ENCODE data around the gene LPAR1. TPM values are rescaled to one million over a fixed set of nuclear protein-coding genes. Genes with fewer than 3 reads are reported as not detected.
A peak's percentile ranks its signal among the peaks of the same experiment; 100 is the strongest.

The LPAR1 gene
- total RNA-seq, 1 donor from 2014 or later: 61.5 TPM

- no peak for DNase-seq
Measured at GRCh38 chr9:110951805-110952539, 86.3 kb downstream of the LPAR1 start.

GRCh38 chr9:110950041-110950645, 88.1 kb downstream of the LPAR1 start:
- peak; percentile 61 for DNase-seq

GRCh38 chr9:110949081-110949480, 89.2 kb downstream of the LPAR1 start:
- no peak for DNase-seq

- DNase-seq: no peak
Measured at GRCh38 chr9:110947491-110948044, 90.7 kb downstream of the LPAR1 start.

- no peak for DNase-seq
Measured at GRCh38 chr9:110942522-110942921, 95.7 kb downstream of the LPAR1 start.

GRCh38 chr9:110940951-110941557, 97.2 kb downstream of the LPAR1 start:
- no peak for DNase-seq

GRCh38 chr9:110939573-110939972, 98.7 kb downstream of the LPAR1 start:
- DNase-seq: no peak

- no peak for DNase-seq
Measured at GRCh38 chr9:110939047-110939446, 99.2 kb downstream of the LPAR1 start.

GRCh38 chr9:110938242-110938641, 100.0 kb downstream of the LPAR1 start:
- no peak for DNase-seq

- DNase-seq: peak; percentile 20
Measured at GRCh38 chr9:110936719-110937452, 101.4 kb downstream of the LPAR1 start.

GRCh38 chr9:110936237-110936636, 102.0 kb downstream of the LPAR1 start:
- no peak for DNase-seq

GRCh38 chr9:110935829-110936228, 102.4 kb downstream of the LPAR1 start:
- DNase-seq: no peak

GRCh38 chr9:110933350-110934001, 104.8 kb downstream of the LPAR1 start:
- no peak for DNase-seq

- no peak for DNase-seq
Measured at GRCh38 chr9:110932863-110933262, 105.4 kb downstream of the LPAR1 start.

GRCh38 chr9:110928599-110928998, 109.7 kb downstream of the LPAR1 start:
- peak; percentile 16 for DNase-seq

GRCh38 chr9:110926828-110927487, 111.3 kb downstream of the LPAR1 start:
- peak; percentile 61 for DNase-seq

GRCh38 chr9:110923601-110924000, 114.7 kb downstream of the LPAR1 start:
- DNase-seq: no peak

- DNase-seq: no peak
Measured at GRCh38 chr9:110922145-110922544, 116.1 kb downstream of the LPAR1 start.

- DNase-seq: no peak
Measured at GRCh38 chr9:110921705-110922104, 116.6 kb downstream of the LPAR1 start.

GRCh38 chr9:110919609-110920008, 118.7 kb downstream of the LPAR1 start:
- DNase-seq: peak; percentile 71

- DNase-seq: no peak
Measured at GRCh38 chr9:110919050-110919435, 119.2 kb downstream of the LPAR1 start.

All from tongue (tissue), 2 donors.